GM23248 (cell line): ENCODE data around the gene PFKFB2. TPM values are rescaled to one million over a fixed set of nuclear protein-coding genes. Genes with fewer than 3 reads are reported as not detected.
"Not testable (repeated sequence)": the region's sequence is repeated elsewhere in the genome, so short reads cannot be mapped to it uniquely, and the experiment has no call there.

ENCODE experiments used
- DNase-seq: peaks from one replicate; pipeline ENCODE4 v3.0.0-alpha.2; 2015
- H2AFZ ChIP-seq: fragments of 200-600 bp; sonication (generic); 2 replicates; pipeline ENCODE4 v1.6.1; 2016; ENCODE audit warnings: antibody characterized with exemption
- H3F3A ChIP-seq: fragments of 200-600 bp; sonication (generic); 2 replicates; pipeline ENCODE4 v1.6.1; 2016; ENCODE audit warnings: mild to moderate bottlenecking, antibody characterized with exemption, mixed run types; ENCODE audit not compliant: insufficient read depth
- H3K27ac ChIP-seq: fragments of 200-600 bp; sonication (generic); 2 replicates; pipeline ENCODE4 v1.5.1; 2016; ENCODE audit warnings: mild to moderate bottlenecking
- H3K27me3 ChIP-seq: fragments of 200-600 bp; sonication (generic); replicated peaks from 2 replicates; pipeline ENCODE4 v1.6.1; 2016; ENCODE audit warnings: mild to moderate bottlenecking; ENCODE audit not compliant: insufficient read depth
- H3K36me3 ChIP-seq: fragments of 200-600 bp; sonication (generic); 2 replicates; pipeline ENCODE4 v1.6.1; 2016; ENCODE audit warnings: low read depth, mild to moderate bottlenecking
- H3K4me1 ChIP-seq: fragments of 200-600 bp; sonication (generic); 2 replicates; pipeline ENCODE4 v1.6.1; 2016; ENCODE audit warnings: mild to moderate bottlenecking; ENCODE audit not compliant: insufficient read depth
- H3K4me2 ChIP-seq: fragments of 200-600 bp; sonication (generic); one replicate; pipeline ENCODE4 v1.6.1; 2016; ENCODE audit warnings: mild to moderate bottlenecking; ENCODE audit not compliant: unreplicated experiment
- H3K4me3 ChIP-seq: fragments of 200-600 bp; sonication (generic); 2 replicates; pipeline ENCODE4 v1.5.1; 2016; ENCODE audit warnings: mild to moderate bottlenecking
- H3K79me2 ChIP-seq: fragments of 200-600 bp; sonication (generic); 2 replicates; pipeline ENCODE4 v1.6.1; 2016; ENCODE audit warnings: mild to moderate bottlenecking; ENCODE audit not compliant: insufficient read depth
- H3K9ac ChIP-seq: fragments of 200-600 bp; sonication (generic); 2 replicates; pipeline ENCODE4 v1.6.1; 2016; ENCODE audit warnings: mild to moderate bottlenecking
- H3K9me2 ChIP-seq: fragments of 200-600 bp; sonication (generic); 2 replicates; pipeline ENCODE4 v1.6.1; 2016; ENCODE audit warnings: mixed run types, mild to moderate bottlenecking, moderate library complexity; ENCODE audit not compliant: insufficient read depth
- H3K9me3 ChIP-seq: fragments of 200-600 bp; sonication (generic); one replicate; pipeline ENCODE4 v1.6.1; 2017; ENCODE audit warnings: low read depth
- H4K20me1 ChIP-seq: fragments of 200-600 bp; sonication (generic); 2 replicates; pipeline ENCODE4 v1.6.0; 2016; ENCODE audit not compliant: insufficient read depth
- EZH2 ChIP-seq: fragments of 200-600 bp; sonication (generic); IDR thresholded peaks from 2 replicates; pipeline ENCODE4 v1.6.1; 2018; ENCODE audit warnings: antibody characterized with exemption, mild to moderate bottlenecking; ENCODE audit not compliant: insufficient read depth, poor library complexity, severe bottlenecking
- EZH2phosphoT487 ChIP-seq: fragments of 200-600 bp; sonication (generic); IDR thresholded peaks from 2 replicates; pipeline ENCODE4 v1.6.1; 2018; ENCODE audit warnings: antibody characterized with exemption, moderate library complexity, mild to moderate bottlenecking, low read depth; ENCODE audit not compliant: insufficient read depth
- WGBS, 2 experiments: methylation state at CpG; one replicate each; pipeline ENCODE4 v1.1.6; 2015 to 2017; ENCODE audit warnings: low lambda C conversion rate in 2 of 2, low coverage in 1 of 2; ENCODE audit errors: missing lambda C conversion rate in 2 of 2; 5-methylcytosine and 5-hydroxymethylcytosine counted together
- in situ Hi-C: fragments of 300-500 bp; cut with MboI; formaldehyde crosslinking; loops from 2 replicates; pipeline ENCODE4 v1.15.0; 2020
- polyA plus RNA-seq: library from polyadenylated mRNA; unstranded; fragments of >200 nt; fragmentation: Nextera tagmentation; extraction: Ambion mirVana; gene quantifications from 2 replicates; pipeline ENCODE4 v1.2.1, GENCODE V29; 2016
- total RNA-seq: library from RNA; depleted of rRNA; stranded (reverse); fragments of >200 nt; shearing (Covaris generic); gene quantifications from 2 replicates; pipeline ENCODE4 v1.2.3, GENCODE V29; 2014

The PFKFB2 gene
- total and polyA plus RNA-seq, 2 experiments from 2014 or later, result 1.6 to 4.2 TPM

DNA sequence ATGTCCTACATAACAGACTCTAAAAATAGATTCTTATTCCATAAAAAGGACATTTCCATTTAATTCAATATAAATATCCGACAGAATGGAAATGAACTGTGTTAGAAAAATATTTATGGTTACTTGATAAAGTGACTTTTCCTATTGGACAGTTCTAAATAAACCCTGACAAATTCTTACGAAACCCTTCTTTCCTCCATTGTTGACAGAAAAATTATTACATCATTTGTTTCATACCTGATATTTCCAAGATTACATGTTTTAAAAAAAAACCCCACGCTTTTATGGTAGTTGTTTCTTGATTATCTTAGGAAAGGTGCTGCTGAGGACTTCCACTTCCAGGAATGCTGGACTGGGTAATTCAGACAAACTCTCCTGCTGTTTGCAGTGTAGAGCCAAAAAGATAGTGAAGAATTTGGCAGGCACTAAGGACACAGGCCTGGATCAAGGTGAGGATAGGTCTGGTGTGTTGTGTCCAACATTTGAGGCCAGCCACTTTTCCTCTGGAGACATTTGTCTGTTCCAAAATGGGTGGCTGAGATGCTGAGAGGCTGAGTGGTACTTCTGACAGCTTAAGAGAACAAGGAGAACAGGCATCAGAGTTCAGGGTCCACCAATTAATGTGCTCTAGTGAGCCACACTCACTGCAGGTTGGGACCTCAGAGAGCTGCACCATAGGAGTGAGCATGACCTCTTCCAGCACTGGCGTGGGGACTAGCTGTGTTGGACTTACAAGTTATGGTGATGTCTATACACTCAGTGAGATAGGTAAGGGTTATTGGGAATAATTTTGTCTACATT lies 13.5 kb upstream of the PFKFB2 start:
- Histone ChIP-seq H3K4me3 (no peak overlapping the region), H2AFZ (0 out of 2 replicates have a peak overlapping the region, but pooled peaks have one; percentile 29), H3K79me2 (peaks cover 5% of the 10 kb centered on the region; the same call in 1 of the 2 replicates), H3K9me2 (no peaks in the 10 kb centered on the region), H3K27me3 (no peaks in the 10 kb centered on the region), H3K27ac (peak overlapping the region; percentile 32), H3K36me3 (no peaks in the 10 kb centered on the region), H3K9ac (no peak overlapping the region), H4K20me1 (no peaks in the 10 kb centered on the region), H3F3A (peaks cover 32% of the 10 kb centered on the region), H3K4me1 (peaks cover 32% of the 10 kb centered on the region), H3K4me2 (peak overlapping the region; percentile 52), H3K9me3 (no peaks in the 10 kb centered on the region)
- in situ Hi-C loops, result no loop called here
- 96 to 98% methylated on average over 4 of the region's 4 CpGs for WGBS, 2 experiments
- DNase-seq, result no peak
- TF ChIP-seq EZH2phosphoT487 (no peak), EZH2 (no peak)

DNA sequence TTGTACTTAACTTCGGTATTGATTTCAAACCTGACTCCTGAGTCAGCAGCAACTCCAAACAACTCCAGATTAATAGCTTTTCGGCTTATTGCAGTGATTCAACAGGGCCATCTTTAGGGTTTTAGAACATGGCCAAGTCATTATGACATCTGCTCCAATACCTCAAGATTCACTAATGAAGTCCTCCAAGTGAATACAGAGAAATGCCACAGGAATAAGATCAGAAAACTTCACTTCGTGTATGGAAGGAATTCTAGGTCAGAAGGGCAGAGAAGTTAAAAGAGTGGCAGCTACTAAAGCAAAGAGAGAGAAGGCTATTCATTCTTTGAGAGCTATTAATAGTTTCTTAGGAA lies 12.9 kb upstream of the PFKFB2 start:
- in situ Hi-C loops, result no loop called here
- H4K20me1 ChIP-seq, result no peaks in the 10 kb centered on the region
- 23 to 31% methylated on average over 3 of the region's 3 CpGs for WGBS, 2 experiments
- peak overlapping the region; percentile 29; the same call in 1 of the 2 replicates for H2AFZ ChIP-seq
- peaks cover 28% of the 10 kb centered on the region for H3F3A ChIP-seq
- peak overlapping the region; percentile 52 for H3K4me2 ChIP-seq
- no peaks in the 10 kb centered on the region for H3K27me3 ChIP-seq
- H3K9me2 ChIP-seq, result no peaks in the 10 kb centered on the region
- peaks cover 11% of the 10 kb centered on the region for H3K79me2 ChIP-seq
- no peaks in the 10 kb centered on the region for H3K36me3 ChIP-seq
- DNase-seq, result peak; percentile 40
- no peak overlapping the region for H3K9ac ChIP-seq
- no peak for TF ChIP-seq EZH2
- TF ChIP-seq EZH2phosphoT487, result no peak
- peak overlapping the region; percentile 32 for H3K27ac ChIP-seq
- no peak overlapping the region for H3K4me3 ChIP-seq
- H3K9me3 ChIP-seq, result no peaks in the 10 kb centered on the region
- peaks cover 26% of the 10 kb centered on the region for H3K4me1 ChIP-seq

GRCh38 chr1:207041397-207041796 lies 11.7 kb upstream of the PFKFB2 start:
- in situ Hi-C loops, H3K4me3 ChIP-seq, H3K27me3 ChIP-seq, H4K20me1 ChIP-seq, H3K36me3 ChIP-seq, H2AFZ ChIP-seq, DNase-seq, H3K4me2 ChIP-seq, H3K9me2 ChIP-seq, H3K27ac ChIP-seq, H3K9ac ChIP-seq, H3K9me3 ChIP-seq: not testable (repeated sequence)
- peaks cover 24% of the 10 kb centered on the region for H3F3A ChIP-seq
- 86 to 100% methylated on average over 2 of the region's 2 CpGs for WGBS, 2 experiments
- peaks cover 23% of the 10 kb centered on the region for H3K79me2 ChIP-seq
- peaks cover 25% of the 10 kb centered on the region for H3K4me1 ChIP-seq

DNA sequence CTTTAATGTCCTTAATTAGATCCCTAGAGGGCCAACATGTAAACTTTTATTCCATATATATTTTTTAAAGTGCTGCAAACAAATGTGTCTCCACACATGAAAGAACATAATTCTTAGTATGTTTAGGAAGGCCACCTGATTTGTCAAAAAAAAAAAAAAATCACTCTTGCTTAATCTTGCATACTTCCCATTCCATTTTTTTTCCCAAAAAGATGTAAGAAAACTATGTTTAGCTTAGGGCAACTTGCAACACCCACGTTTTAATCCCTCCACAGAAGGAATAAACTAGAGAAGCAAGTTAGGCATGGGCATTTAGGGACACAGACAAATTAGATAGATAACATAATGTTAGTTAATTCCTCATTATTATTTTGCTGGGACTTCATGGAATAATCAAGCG lies 7.6 kb upstream of the PFKFB2 start:
- in situ Hi-C loops, result no loop called here
- Histone ChIP-seq H3K4me1 (peaks cover 37% of the 10 kb centered on the region), H3K9me3 (no peaks in the 10 kb centered on the region), H3K27ac (no peak overlapping the region), H3K79me2 (peaks cover 64% of the 10 kb centered on the region), H3K27me3 (no peaks in the 10 kb centered on the region), H3F3A (peaks cover 12% of the 10 kb centered on the region), H3K4me3 (no peak overlapping the region), H4K20me1 (no peaks in the 10 kb centered on the region; the same call in 1 of the 2 replicates), H3K9me2 (no peaks in the 10 kb centered on the region), H3K9ac (no peak overlapping the region), H3K36me3 (peaks cover 28% of the 10 kb centered on the region), H2AFZ (no peak overlapping the region), H3K4me2 (peak overlapping the region; percentile 27)
- WGBS, 2 experiments, result 59 to 72% methylated on average over 2 of the region's 2 CpGs
- peak; percentile 15 for DNase-seq
- no peak for TF ChIP-seq EZH2
- no peak for TF ChIP-seq EZH2phosphoT487
